OCI-LY7 (cell line): ENCODE results near the gene HTR3D. TPM values are rescaled to one million over a fixed set of nuclear protein-coding genes. Genes with fewer than 3 reads are reported as not detected.

Experiments used
- BruUV-seq: library from RNA; stranded (reverse); fragments of 400-500 nt; replicated peaks from 2 replicates; lab custom pipeline; 2021; lab: Mats Ljungman, UMichigan
- CTCF ChIA-PET: fragments of 300-600 bp; sonication (Branson Sonifier 250); formaldehyde crosslinking; loops from one replicate; lab custom pipeline; 2022; ENCODE audit warnings: antibody characterized with exemption; ENCODE audit not compliant: unreplicated experiment; lab: Charles Lee
- POLR2A ChIA-PET: fragments of 300-600 bp; sonication (Branson Sonifier 250); formaldehyde crosslinking; loops from one replicate; lab custom pipeline; 2022; ENCODE audit warnings: antibody characterized with exemption; lab: Charles Lee
- DNase-seq: peaks from one replicate; pipeline ENCODE4 v3.0.0-alpha.2; 2015; ENCODE audit warnings: low spot score
- H2AFZ ChIP-seq: fragments of 200-600 bp; sonication (generic), shearing (Covaris generic); 2 replicates; pipeline ENCODE4 v1.6.1; 2014; ENCODE audit warnings: mild to moderate bottlenecking, antibody characterized with exemption, low read length, moderate library complexity
- H3K27ac ChIP-seq: fragments of 200-600 bp; sonication (generic); 2 replicates; pipeline ENCODE4 v1.5.1; 2014; ENCODE audit warnings: mixed run types, low read depth, mild to moderate bottlenecking, moderate library complexity, low read length, inconsistent platforms; ENCODE audit not compliant: poor library complexity, severe bottlenecking
- H3K36me3 ChIP-seq: fragments of 200-600 bp; sonication (generic); 2 replicates; pipeline ENCODE4 v1.6.1; 2014; ENCODE audit warnings: mild to moderate bottlenecking, antibody characterized with exemption, low read length, moderate library complexity, mixed read lengths; ENCODE audit not compliant: insufficient read depth
- H3K4me1 ChIP-seq: fragments of 200-600 bp; sonication (generic); 2 replicates; pipeline ENCODE4 v1.5.1; 2014; ENCODE audit warnings: mild to moderate bottlenecking, low read length; ENCODE audit not compliant: insufficient read depth, poor library complexity, severe bottlenecking
- H3K4me2 ChIP-seq: fragments of 200-600 bp; sonication (generic); 2 replicates; pipeline ENCODE4 v1.6.1; 2014; ENCODE audit warnings: mild to moderate bottlenecking, low read length
- H3K4me3 ChIP-seq: fragments of 200-600 bp; sonication (generic); 2 replicates; pipeline ENCODE4 v1.5.1; 2014; ENCODE audit warnings: mild to moderate bottlenecking, low read depth, low read length; ENCODE audit not compliant: poor library complexity, severe bottlenecking
- H3K79me2 ChIP-seq: fragments of 200-600 bp; sonication (generic); 2 replicates; pipeline ENCODE4 v1.6.1; 2016; ENCODE audit warnings: low read depth, mild to moderate bottlenecking, low read length, moderate library complexity, mixed read lengths; ENCODE audit not compliant: insufficient read depth
- H3K9me2 ChIP-seq: fragments of 200-600 bp; sonication (generic); 2 replicates; pipeline ENCODE4 v1.6.1; 2016; ENCODE audit warnings: mild to moderate bottlenecking, low read length, mixed read lengths; ENCODE audit not compliant: insufficient read depth
- H3K9me3 ChIP-seq: fragments of 200-600 bp; sonication (generic); 2 replicates; pipeline ENCODE4 v1.6.1; 2014; ENCODE audit warnings: mild to moderate bottlenecking, mixed run types, low read length, mixed read lengths
- H4K20me1 ChIP-seq: fragments of 200-600 bp; sonication (generic); 2 replicates; pipeline ENCODE4 v1.6.1; 2014; ENCODE audit warnings: mild to moderate bottlenecking, antibody characterized with exemption, low read length, moderate library complexity, mixed read lengths; ENCODE audit not compliant: insufficient read depth
- EZH2phosphoT487 ChIP-seq: fragments of 200-600 bp; sonication (generic); IDR thresholded peaks from 2 replicates; pipeline ENCODE4 v1.6.1; 2018; ENCODE audit warnings: low read depth, borderline replicate concordance, mild to moderate bottlenecking, mixed run types, antibody characterized with exemption, low read length, moderate library complexity, mixed read lengths
- intact Hi-C: fragments of 100-400 bp; cut with micrococcal nuclease; formaldehyde crosslinking; loops from one replicate; pipeline ENCODE4 v1.10.0; 2022; ENCODE audit not compliant: unreplicated experiment
- total RNA-seq, 2 experiments: library from RNA; depleted of rRNA in 1 of 2; stranded (reverse); fragments of >200 nt in 1 of 2; shearing (Covaris generic) in 1 of 2; gene quantifications; 2 replicates each; pipeline ENCODE4 v1.2.3, GENCODE V29; 2014 to 2022
- TF ChIP-seq, protein P1 (sequence below): fragments of 200-600 bp; sonication (generic); conservative IDR thresholded peaks from 2 replicates; pipeline ENCODE4 v1.5.1; 2014; ENCODE audit warnings: mild to moderate bottlenecking, antibody characterized with exemption, low read length, moderate library complexity, mixed read lengths

Gene HTR3D
- total RNA-seq, 2 experiments from 2014 or later = not detected

DNA sequence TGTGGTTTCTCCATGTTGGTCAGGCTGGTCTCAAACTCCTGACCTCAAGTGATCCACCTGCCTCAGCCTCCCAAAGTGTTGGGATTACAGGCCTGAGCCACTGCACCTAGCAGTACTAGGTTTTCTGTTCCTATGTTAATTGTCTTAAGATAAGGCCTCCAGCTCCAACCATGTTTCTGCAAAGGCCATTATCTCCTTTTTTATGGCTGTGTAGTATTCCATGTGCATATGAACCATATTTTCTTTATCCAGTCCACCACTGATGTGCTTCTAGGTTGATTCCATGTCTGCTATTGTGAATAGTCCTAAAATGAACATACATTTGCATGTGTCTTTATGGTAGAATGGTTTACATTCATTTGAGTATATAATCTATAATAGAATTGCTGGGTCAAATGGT lies 31.1 kb downstream of the HTR3D start:
- Histone ChIP-seq H3K9me3 (no peaks in the 10 kb centered on the region), H3K79me2 (no peaks in the 10 kb centered on the region), H3K27ac (no peak overlapping the region), H4K20me1 (no peaks in the 10 kb centered on the region), H2AFZ (no peak overlapping the region), H3K4me3 (no peak overlapping the region), H3K9me2 (no peaks in the 10 kb centered on the region), H3K4me1 (no peaks in the 10 kb centered on the region), H3K4me2 (no peak overlapping the region), H3K36me3 (no peaks in the 10 kb centered on the region)
- no TSS peak for BruUV-seq
- no peak for DNase-seq
- ChIA-PET POLR2A (interaction anchor here (0.7 kb wide), 1 partner anchor 14 kb away, joined by 3 read pairs; no protein-coding TSS in a partner anchor), CTCF (no interaction called here)
- intact Hi-C loops = no loop called here
- TF ChIP-seq, protein P1, sequence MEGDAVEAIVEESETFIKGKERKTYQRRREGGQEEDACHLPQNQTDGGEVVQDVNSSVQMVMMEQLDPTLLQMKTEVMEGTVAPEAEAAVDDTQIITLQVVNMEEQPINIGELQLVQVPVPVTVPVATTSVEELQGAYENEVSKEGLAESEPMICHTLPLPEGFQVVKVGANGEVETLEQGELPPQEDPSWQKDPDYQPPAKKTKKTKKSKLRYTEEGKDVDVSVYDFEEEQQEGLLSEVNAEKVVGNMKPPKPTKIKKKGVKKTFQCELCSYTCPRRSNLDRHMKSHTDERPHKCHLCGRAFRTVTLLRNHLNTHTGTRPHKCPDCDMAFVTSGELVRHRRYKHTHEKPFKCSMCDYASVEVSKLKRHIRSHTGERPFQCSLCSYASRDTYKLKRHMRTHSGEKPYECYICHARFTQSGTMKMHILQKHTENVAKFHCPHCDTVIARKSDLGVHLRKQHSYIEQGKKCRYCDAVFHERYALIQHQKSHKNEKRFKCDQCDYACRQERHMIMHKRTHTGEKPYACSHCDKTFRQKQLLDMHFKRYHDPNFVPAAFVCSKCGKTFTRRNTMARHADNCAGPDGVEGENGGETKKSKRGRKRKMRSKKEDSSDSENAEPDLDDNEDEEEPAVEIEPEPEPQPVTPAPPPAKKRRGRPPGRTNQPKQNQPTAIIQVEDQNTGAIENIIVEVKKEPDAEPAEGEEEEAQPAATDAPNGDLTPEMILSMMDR = no peak
- TF ChIP-seq EZH2phosphoT487 = no peak

DNA sequence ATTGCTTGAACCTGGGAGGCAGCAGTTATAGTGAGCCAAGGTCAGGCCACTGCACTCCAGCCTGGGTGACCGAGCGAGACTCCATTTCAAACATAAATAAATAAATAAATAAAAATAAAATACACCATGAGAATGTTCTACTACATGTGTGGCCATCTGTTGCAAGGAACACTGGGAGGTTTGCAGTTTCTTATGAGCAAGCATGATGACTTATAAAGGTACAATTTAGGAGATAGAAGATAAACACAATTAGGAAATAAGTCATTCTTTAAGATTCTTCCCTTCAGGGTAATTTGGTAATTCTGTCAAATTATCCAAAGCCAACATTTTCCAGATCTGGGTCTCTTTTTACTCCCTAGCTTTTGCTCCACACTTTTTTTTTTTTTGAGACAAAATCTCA lies 34.7 kb downstream of the HTR3D start:
- no peaks in the 10 kb centered on the region for H3K4me1 ChIP-seq
- H3K4me3 ChIP-seq = no peak overlapping the region
- H3K36me3 ChIP-seq = no peaks in the 10 kb centered on the region
- H3K27ac ChIP-seq = no peak overlapping the region
- H3K9me2 ChIP-seq = no peaks in the 10 kb centered on the region
- H4K20me1 ChIP-seq = no peaks in the 10 kb centered on the region
- no TSS peak for BruUV-seq
- ChIA-PET POLR2A (interaction anchor here (0.5 to 1.6 kb wide), 2 partner anchors 44 to 96 kb away, joined by 4 read pairs; no protein-coding TSS in a partner anchor), CTCF (no interaction called here)
- DNase-seq = no peak
- peaks cover 10% of the 10 kb centered on the region for H3K9me3 ChIP-seq
- no peaks in the 10 kb centered on the region for H3K79me2 ChIP-seq
- intact Hi-C loops = no loop called here
- no peak overlapping the region for H2AFZ ChIP-seq
- H3K4me2 ChIP-seq = no peak overlapping the region
- no peak for TF ChIP-seq EZH2phosphoT487
- TF ChIP-seq, protein P1 = no peak

GRCh38 chr3:184067573-184068055 lies 36.1 kb downstream of the HTR3D start:
- POLR2A ChIA-PET = interaction anchor here (1.6 to 1.9 kb wide), 3 partner anchors 8 to 45 kb away, joined by 4 to 5 read pairs (median 5); no protein-coding TSS in a partner anchor
- no peak overlapping the region for H2AFZ ChIP-seq
- DNase-seq = no peak

More at GRCh38 chr3:184067573-184068055, 36.1 kb downstream of the HTR3D start:
- Histone ChIP-seq H3K79me2 (no peaks in the 10 kb centered on the region), H3K4me2 (no peak overlapping the region), H3K36me3 (no peaks in the 10 kb centered on the region), H4K20me1 (no peaks in the 10 kb centered on the region), H3K4me3 (no peak overlapping the region), H3K4me1 (no peaks in the 10 kb centered on the region), H3K9me3 (peaks cover 12% of the 10 kb centered on the region), H3K9me2 (no peaks in the 10 kb centered on the region), H3K27ac (no peak overlapping the region)
- TF ChIP-seq EZH2phosphoT487 = no peak
- TF ChIP-seq, protein P1 = no peak
- no TSS peak for BruUV-seq
- CTCF ChIA-PET = no interaction called here
- intact Hi-C loops = no loop called here
